Smooth muscle cell (in vitro differentiated cells): Measurements from ENCODE around the gene ITGB2. TPM values are rescaled to one million over a fixed set of nuclear protein-coding genes. Genes with fewer than 3 reads are reported as not detected.
A peak's percentile ranks its signal among the peaks of the same experiment; 100 is the strongest.

Experiments used
- DNase-seq: peaks from one replicate; lab custom pipeline; 2025; ENCODE audit not compliant: unreplicated experiment; lab: John Stamatoyannopoulos, UW
- H2AFZ ChIP-seq: fragments of 200-600 bp; sonication (generic); 2 replicates; pipeline ENCODE4 v1.6.0; 2016; ENCODE audit warnings: antibody characterized with exemption, low read depth, mild to moderate bottlenecking
- H3F3A ChIP-seq: fragments of 200-600 bp; sonication (generic); 2 replicates; pipeline ENCODE4 v1.6.0; 2017; ENCODE audit warnings: antibody characterized with exemption, low read depth
- H3K27ac ChIP-seq: fragments of 200-600 bp; sonication (generic); 2 replicates; pipeline ENCODE4 v1.5.1; 2016; ENCODE audit warnings: low read depth, mild to moderate bottlenecking
- H3K27me3 ChIP-seq: fragments of 200-600 bp; sonication (generic); 2 replicates; pipeline ENCODE4 v1.6.1; 2016; ENCODE audit warnings: low read depth, mild to moderate bottlenecking
- H3K36me3 ChIP-seq: fragments of 200-600 bp; sonication (generic); 2 replicates; pipeline ENCODE4 v1.5.1; 2016; ENCODE audit warnings: low read depth
- H3K4me1 ChIP-seq: fragments of 200-600 bp; sonication (generic); 2 replicates; pipeline ENCODE4 v1.5.1; 2016; ENCODE audit warnings: low read depth
- H3K4me2 ChIP-seq: fragments of 200-600 bp; sonication (generic); 2 replicates; pipeline ENCODE4 v1.6.0; 2016; ENCODE audit warnings: mild to moderate bottlenecking
- H3K4me3 ChIP-seq: fragments of 200-600 bp; sonication (generic); 2 replicates; pipeline ENCODE4 v1.5.1; 2016; ENCODE audit warnings: mild to moderate bottlenecking
- H3K79me2 ChIP-seq: fragments of 200-600 bp; sonication (generic); 2 replicates; pipeline ENCODE4 v1.6.0; 2016; ENCODE audit warnings: low read depth, mild to moderate bottlenecking
- H3K9ac ChIP-seq: fragments of 200-600 bp; sonication (generic); 2 replicates; pipeline ENCODE4 v1.6.0; 2016; ENCODE audit warnings: low read depth
- H3K9me3 ChIP-seq: fragments of 200-600 bp; sonication (generic); replicated peaks from 2 replicates; pipeline ENCODE4 v1.5.1; 2016; ENCODE audit warnings: low read depth
- H4K20me1 ChIP-seq: fragments of 200-600 bp; sonication (generic); 2 replicates; pipeline ENCODE4 v1.6.0; 2016; ENCODE audit warnings: low read depth
- CTCF ChIP-seq: fragments of 200-600 bp; sonication (generic); IDR thresholded peaks from 2 replicates; pipeline ENCODE4 v1.5.1; 2017; ENCODE audit warnings: borderline replicate concordance, mild to moderate bottlenecking, antibody characterized with exemption; ENCODE audit not compliant: insufficient read depth, poor library complexity, severe bottlenecking
- WGBS: methylation state at CpG from one replicate; pipeline ENCODE4 v1.1.7; 2016; ENCODE audit warnings: low lambda C conversion rate; 5-methylcytosine and 5-hydroxymethylcytosine counted together
- polyA plus RNA-seq: library from polyadenylated mRNA; unstranded; fragments of >200 nt; fragmentation: Nextera tagmentation; extraction: Ambion mirVana; gene quantifications from 2 replicates; pipeline ENCODE4 v1.2.1, GENCODE V29; 2016
- total RNA-seq: library from RNA; depleted of rRNA; stranded (reverse); fragments of >200 nt; gene quantifications from 2 replicates; pipeline ENCODE4 v1.2.3, GENCODE V29; 2014

Gene ITGB2
- 0.18 TPM in 1 of 2 replicates, not detected in the other for total RNA-seq
- polyA plus RNA-seq = 0.86 and 1.0 TPM in 2 replicates

- TF ChIP-seq CTCF = no peak
- no peaks in the 10 kb centered on the region for H3F3A ChIP-seq
- peaks cover 34% of the 10 kb centered on the region for H3K27me3 ChIP-seq
These were observed at the start of gene ITGB2 for GRCh38 chr21:44920694-44921604. Gene ITGB2, minus strand, starts transcription at chr21:44920899. Its CDS starts 10,117 bp downstream, at chr21:44910782.

GRCh38 chr21:44969931-44970755 lies 49.4 kb upstream of the ITGB2 start:
- H3K4me2 ChIP-seq = peak overlapping the region; percentile 70
- H4K20me1 ChIP-seq = no peaks in the 10 kb centered on the region
- H3K9me3 ChIP-seq = no peaks in the 10 kb centered on the region
- peak overlapping the region; percentile 81 for H3K27ac ChIP-seq
- peak overlapping the region; percentile 23 for H3K9ac ChIP-seq
- peaks cover 12% of the 10 kb centered on the region for H3K4me1 ChIP-seq
- no peak overlapping the region for H3K4me3 ChIP-seq
- H3F3A ChIP-seq = peaks cover 11% of the 10 kb centered on the region
- no peak for TF ChIP-seq CTCF
- peak overlapping the region; percentile 40 for H2AFZ ChIP-seq
- 51% methylated on average over 24 of the region's 24 CpGs for WGBS
- no peaks in the 10 kb centered on the region for H3K27me3 ChIP-seq
- H3K36me3 ChIP-seq = no peaks in the 10 kb centered on the region
- peaks cover 4% of the 10 kb centered on the region for H3K79me2 ChIP-seq
- no peak for DNase-seq

More at GRCh38 chr21:44920694-44921604, at the start of gene ITGB2:
- no peaks in the 10 kb centered on the region for H3K4me1 ChIP-seq
- no peak within 1 kb of the TSS for H3K27ac ChIP-seq
- H3K9ac ChIP-seq = no peak within 1 kb of the TSS
- DNase-seq = no peak
- H3K4me3 ChIP-seq = no peak within 1 kb of the TSS
- H3K36me3 ChIP-seq = no peaks in the 10 kb centered on the region
- H3K4me2 ChIP-seq = no peak within 1 kb of the TSS
- no peak within 1 kb of the TSS for H2AFZ ChIP-seq
- H4K20me1 ChIP-seq = no peaks in the 10 kb centered on the region
- no peaks in the 10 kb centered on the region for H3K9me3 ChIP-seq
- 82% methylated on average over 29 of the region's 29 CpGs for WGBS
- H3K79me2 ChIP-seq = no peaks in the 10 kb centered on the region

GRCh38 chr21:44969066-44969670 lies 48.5 kb upstream of the ITGB2 start:
- no peak for TF ChIP-seq CTCF
- Histone ChIP-seq H3K79me2 (peaks cover 2% of the 10 kb centered on the region), H3K4me3 (no peak overlapping the region), H3K9me3 (no peaks in the 10 kb centered on the region), H3K9ac (peak overlapping the region; percentile 23), H3K4me2 (peak overlapping the region; percentile 70), H3F3A (peaks cover 11% of the 10 kb centered on the region), H3K36me3 (no peaks in the 10 kb centered on the region), H3K27me3 (no peaks in the 10 kb centered on the region), H3K27ac (peak overlapping the region; percentile 81), H4K20me1 (no peaks in the 10 kb centered on the region), H3K4me1 (peaks cover 18% of the 10 kb centered on the region), H2AFZ (no peak overlapping the region)
- WGBS = 83% methylated on average over 20 of the region's 20 CpGs
- DNase-seq = no peak
